A549 (cell line): ENCODE results near the gene MRPL36. TPM values are rescaled to one million over a fixed set of nuclear protein-coding genes. Genes with fewer than 3 reads are reported as not detected.

Experiments
- ATAC-seq, 2 experiments: fragments of 200-7000 bp in 1 of 2; fragments of >200 bp in 1 of 2; cut with Nextera tagmentation in 1 of 2; cut with Tn5 transposase in 1 of 2; 3 replicates each; pipeline versions ENCODE4 v1.8.0 to v1.9.1; 2018 to 2020; ENCODE audit warnings: mild to moderate bottlenecking in 1 of 2, moderate library complexity in 1 of 2
- CTCF ChIA-PET: fragments of 300-600 bp; sonication (Branson Sonifier 250); formaldehyde crosslinking; extraction: SDS; loops from one replicate; lab custom pipeline; 2021; ENCODE audit warnings: antibody characterized with exemption, inconsistent platforms; lab: Yijun Ruan, JAX
- POLR2A ChIA-PET: fragments of 350-600 bp; formaldehyde crosslinking; extraction: SDS; loops from one replicate; lab custom pipeline; 2021; ENCODE audit warnings: antibody characterized with exemption, inconsistent platforms; lab: Yijun Ruan, JAX
- DNase-seq, 2 experiments: peaks; one replicate each; pipeline versions ENCODE4 v3.0.0 to v3.0.0-alpha.2; 2011 to 2016; ENCODE audit warnings: low read depth in 1 of 2, low spot score in 1 of 2
- FAIRE-seq: peaks from 2 replicates; lab custom pipeline; 2011; peaks lifted over from hg19 to GRCh38; lab: Jason Lieb, UNC
- H3K27ac ChIP-seq, 2 experiments: fragments of >200 bp; sonication (Bioruptor Twin); formaldehyde crosslinking; 3 replicates each; pipeline ENCODE4 v1.5.1; 2016 to 2017
- H3K4me1 ChIP-seq: fragments of >200 bp; sonication (Bioruptor Twin); formaldehyde crosslinking; 3 replicates; pipeline ENCODE4 v1.6.1; 2016
- H3K4me2 ChIP-seq: fragments of >200 bp; sonication (Bioruptor Twin); formaldehyde crosslinking; 3 replicates; pipeline ENCODE4 v1.6.1; 2016
- H3K4me3 ChIP-seq: fragments of >200 bp; sonication (Bioruptor Twin); formaldehyde crosslinking; 3 replicates; pipeline ENCODE4 v1.5.1; 2016
- H3K9me3 ChIP-seq: fragments of >200 bp; sonication (Bioruptor Twin); formaldehyde crosslinking; 3 replicates; pipeline ENCODE4 v1.6.1; 2016
- CBX2 ChIP-seq: fragments of 200-600 bp; sonication (generic); IDR thresholded peaks from 2 replicates; pipeline ENCODE4 v1.6.1; 2016; ENCODE audit warnings: low read depth, mild to moderate bottlenecking, borderline replicate concordance
- CHD2 ChIP-seq: fragments of 150-350 bp; IDR thresholded peaks from 2 replicates; pipeline ENCODE4 v1.6.1; 2014; ENCODE audit warnings: low read length; ENCODE audit not compliant: partially characterized antibody
- EP300 ChIP-seq, 2 experiments: fragments of >200 bp; sonication (Bioruptor Twin); formaldehyde crosslinking; IDR thresholded peaks; 2 replicates in 1 of 2; 3 replicates in 1 of 2; pipeline ENCODE4 v1.6.1; 2016 to 2017
- ESRRA ChIP-seq: fragments of 150-350 bp; IDR thresholded peaks from 2 replicates; pipeline ENCODE4 v1.6.1; 2014; ENCODE audit warnings: mild to moderate bottlenecking, low read length, borderline replicate concordance
- FOSL2 ChIP-seq, 2 experiments: fragments of 450-650 bp in 1 of 2; fragments of >200 bp in 1 of 2; sonication (Bioruptor Twin) in 1 of 2; formaldehyde crosslinking; IDR thresholded peaks; 2 replicates each; pipeline versions ENCODE4 v1.5.0 to v1.6.1; 2016 to 2020; ENCODE audit warnings: mild to moderate bottlenecking in 1 of 2, moderate library complexity in 1 of 2
- HDAC2 ChIP-seq: fragments of 200-600 bp; sonication (generic); IDR thresholded peaks from 2 replicates; pipeline ENCODE4 v1.6.1; 2016
- JUN ChIP-seq, 2 experiments: fragments of >200 bp; sonication (Bioruptor Twin); formaldehyde crosslinking; IDR thresholded peaks; 2 replicates in 1 of 2; 3 replicates in 1 of 2; pipeline ENCODE4 v1.6.1; 2016 to 2017
- JUNB ChIP-seq: fragments of >200 bp; sonication (Bioruptor Twin); formaldehyde crosslinking; IDR thresholded peaks from 2 replicates; pipeline ENCODE4 v1.6.1; 2016
- MYC ChIP-seq: IDR thresholded peaks from 2 replicates; pipeline ENCODE4 v1.6.1; 2012; ENCODE audit warnings: mild to moderate bottlenecking, inconsistent platforms, low read length, improper control_type of control experiment, borderline replicate concordance
- NPAS2 ChIP-seq: fragments of 250-450 bp; sonication (Bioruptor Pico); IDR thresholded peaks from 2 replicates; pipeline ENCODE4 v1.8.0; 2022; ENCODE audit warnings: mild to moderate bottlenecking, moderate library complexity, borderline replicate concordance
- POLR2A ChIP-seq: IDR thresholded peaks from 2 replicates; pipeline ENCODE4 v1.6.1; 2012; ENCODE audit warnings: mild to moderate bottlenecking, low read length
- POLR2AphosphoS2 ChIP-seq: conservative IDR thresholded peaks from 2 replicates; pipeline ENCODE4 v1.6.1; 2012; ENCODE audit warnings: low read length, improper control_type of control experiment, inconsistent platforms
- RAD21 ChIP-seq, 2 experiments: fragments of >200 bp in 1 of 2; sonication (Bioruptor Twin) in 1 of 2; formaldehyde crosslinking in 1 of 2; IDR thresholded peaks in 1 of 2; conservative IDR thresholded peaks in 1 of 2; 2 replicates in 1 of 2; 3 replicates in 1 of 2; pipeline ENCODE4 v1.6.1; 2012 to 2018; ENCODE audit warnings: inconsistent platforms in 1 of 2
- RARB ChIP-seq: fragments of 250-450 bp; sonication (Bioruptor Pico); IDR thresholded peaks from 2 replicates; pipeline ENCODE4 v1.8.0; 2021; ENCODE audit warnings: mild to moderate bottlenecking, moderate library complexity
- ZSCAN20 ChIP-seq: fragments of 250-450 bp; sonication (Bioruptor Pico); IDR thresholded peaks from 2 replicates; pipeline ENCODE4 v1.8.0; 2022; ENCODE audit warnings: mild to moderate bottlenecking, moderate library complexity
- whole genome bisulfite sequencing: methylation state at CpG from one replicate; pipeline ENCODE4 v1.1.6; 2017; ENCODE audit errors: missing lambda C conversion rate; 5-methylcytosine and 5-hydroxymethylcytosine counted together
- polyA plus RNA-seq, 4 experiments: library from polyadenylated mRNA; depleted of rRNA in 3 of 4; stranded (reverse); fragments of >200 nt; fragmentation: RNase III in 1 of 4; extraction: RNeasy Plus Mini Kit Qiagen cat#74134 plus additional on column Dnase treatment in 1 of 4; gene quantifications; 2 replicates in 3 of 4; 3 replicates in 1 of 4; pipeline ENCODE4 v1.2.3, GENCODE V29; 2011 to 2017
- TF ChIP-seq, protein P1 (sequence below): fragments of 250-450 bp; sonication (Bioruptor Pico); IDR thresholded peaks from 2 replicates; pipeline ENCODE4 v1.5.0; 2020; ENCODE audit warnings: low read depth, mild to moderate bottlenecking, moderate library complexity
- TF ChIP-seq, protein P2 (sequence below): IDR thresholded peaks from 2 replicates; pipeline ENCODE4 v1.6.1; 2012
- TF ChIP-seq, protein P3 (sequence below): fragments of >200 bp; sonication (Bioruptor Twin); formaldehyde crosslinking; IDR thresholded peaks from 3 replicates; pipeline ENCODE4 v1.5.1; 2016
- TF ChIP-seq, protein P4 (sequence below): fragments of 150-350 bp; IDR thresholded peaks from 2 replicates; pipeline ENCODE4 v1.6.1; 2014; ENCODE audit warnings: low read depth, mild to moderate bottlenecking, low read length

MRPL36 gene
- polyA plus RNA-seq, 2 of the 4 experiments (the other 2 are of a cell fraction): 114 to 127 TPM

DNA sequence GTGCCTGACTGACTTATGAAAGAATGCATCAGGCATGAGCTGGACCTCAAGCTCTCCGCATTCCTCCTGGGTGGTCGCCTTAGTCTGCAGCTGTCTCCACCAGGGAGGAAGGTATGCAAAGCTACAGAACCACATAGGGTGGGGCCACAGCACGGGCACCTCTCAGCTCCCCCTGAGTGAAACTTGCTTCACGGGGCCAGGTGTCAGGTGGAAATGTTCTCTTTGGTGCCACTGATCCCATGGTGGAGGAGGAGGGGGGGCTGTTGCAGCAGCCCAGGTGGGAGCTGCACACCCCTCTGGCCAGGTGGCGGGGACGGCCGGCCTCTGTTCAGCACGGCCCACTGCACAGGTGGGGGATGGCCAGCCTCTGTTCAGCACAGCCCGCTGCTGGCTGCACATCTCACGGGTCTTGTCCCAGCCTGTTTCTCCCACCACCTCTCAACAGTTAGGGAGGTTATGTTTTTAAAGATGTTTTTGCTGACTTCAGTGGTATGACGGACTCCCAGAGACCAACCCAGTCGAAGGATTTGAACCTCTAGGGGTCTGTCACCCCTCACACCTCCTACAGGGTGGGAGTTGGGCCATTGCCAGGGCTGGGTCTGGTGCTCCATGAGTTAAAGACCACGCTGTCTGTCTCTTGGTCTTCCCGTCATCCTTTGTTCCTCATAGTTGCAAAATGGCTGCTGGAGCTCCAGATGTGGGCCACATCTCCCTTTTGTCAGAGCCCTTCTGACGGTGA, 34.3 kb downstream of the MRPL36 start:
- no peak overlapping the region for H3K4me3 ChIP-seq
- POLR2A ChIA-PET: no interaction called here
- ATAC-seq: no peak
- H3K27ac ChIP-seq: no peak overlapping the region
- TF ChIP-seq FOSL2 (IDR thresholded peaks at IDR 0.05) (no peak), FOSL2 (CRISPR knock-in tag; IDR thresholded peaks at IDR 0.05) (no peak), POLR2A (no peak), CBX2 (no peak), MYC (no peak), ESRRA (no peak), EP300 (IDR thresholded peaks at IDR 0.05) (no peak), CHD2 (no peak)
- TF ChIP-seq, protein P1, sequence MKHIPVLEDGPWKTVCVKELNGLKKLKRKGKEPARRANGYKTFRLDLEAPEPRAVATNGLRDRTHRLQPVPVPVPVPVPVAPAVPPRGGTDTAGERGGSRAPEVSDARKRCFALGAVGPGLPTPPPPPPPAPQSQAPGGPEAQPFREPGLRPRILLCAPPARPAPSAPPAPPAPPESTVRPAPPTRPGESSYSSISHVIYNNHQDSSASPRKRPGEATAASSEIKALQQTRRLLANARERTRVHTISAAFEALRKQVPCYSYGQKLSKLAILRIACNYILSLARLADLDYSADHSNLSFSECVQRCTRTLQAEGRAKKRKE: no peak
- TF ChIP-seq, protein P2, sequence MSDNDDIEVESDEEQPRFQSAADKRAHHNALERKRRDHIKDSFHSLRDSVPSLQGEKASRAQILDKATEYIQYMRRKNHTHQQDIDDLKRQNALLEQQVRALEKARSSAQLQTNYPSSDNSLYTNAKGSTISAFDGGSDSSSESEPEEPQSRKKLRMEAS: no peak
- TF ChIP-seq, protein P3, sequence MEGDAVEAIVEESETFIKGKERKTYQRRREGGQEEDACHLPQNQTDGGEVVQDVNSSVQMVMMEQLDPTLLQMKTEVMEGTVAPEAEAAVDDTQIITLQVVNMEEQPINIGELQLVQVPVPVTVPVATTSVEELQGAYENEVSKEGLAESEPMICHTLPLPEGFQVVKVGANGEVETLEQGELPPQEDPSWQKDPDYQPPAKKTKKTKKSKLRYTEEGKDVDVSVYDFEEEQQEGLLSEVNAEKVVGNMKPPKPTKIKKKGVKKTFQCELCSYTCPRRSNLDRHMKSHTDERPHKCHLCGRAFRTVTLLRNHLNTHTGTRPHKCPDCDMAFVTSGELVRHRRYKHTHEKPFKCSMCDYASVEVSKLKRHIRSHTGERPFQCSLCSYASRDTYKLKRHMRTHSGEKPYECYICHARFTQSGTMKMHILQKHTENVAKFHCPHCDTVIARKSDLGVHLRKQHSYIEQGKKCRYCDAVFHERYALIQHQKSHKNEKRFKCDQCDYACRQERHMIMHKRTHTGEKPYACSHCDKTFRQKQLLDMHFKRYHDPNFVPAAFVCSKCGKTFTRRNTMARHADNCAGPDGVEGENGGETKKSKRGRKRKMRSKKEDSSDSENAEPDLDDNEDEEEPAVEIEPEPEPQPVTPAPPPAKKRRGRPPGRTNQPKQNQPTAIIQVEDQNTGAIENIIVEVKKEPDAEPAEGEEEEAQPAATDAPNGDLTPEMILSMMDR: no peak
- TF ChIP-seq, all 56 proteins: peak for 0
- Histone ChIP-seq H3K4me2 (no peak overlapping the region), H3K4me1 (no peaks in the 10 kb centered on the region), H3K9me3 (no peaks in the 10 kb centered on the region)
- DNase-seq: no peak
- CTCF ChIA-PET: interaction anchor here (1.0 to 4.4 kb wide), 6 partner anchors 11 to 275 kb away, joined by 3 to 21 read pairs (median 5); no protein-coding TSS in a partner anchor
- FAIRE-seq: no peak
- 43% methylated on average over 8 of the region's 15 CpGs for WGBS

DNA sequence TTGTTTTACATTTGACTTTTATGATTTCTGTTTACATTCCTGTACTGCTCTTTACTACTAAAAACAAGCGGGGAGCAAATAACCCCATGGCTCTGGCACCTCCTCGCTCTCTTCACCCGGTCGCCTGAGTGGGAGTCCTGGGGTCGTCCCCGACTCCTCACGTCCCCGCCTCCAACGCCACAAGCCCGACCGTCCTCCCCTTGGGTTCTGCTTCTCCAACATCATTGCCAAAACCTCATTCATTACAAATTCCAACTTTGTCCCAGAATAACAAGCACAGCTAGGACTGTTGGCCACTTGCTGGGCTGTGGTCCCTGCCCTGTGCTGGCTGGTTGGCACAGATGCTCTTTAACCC, 35.1 kb downstream of the MRPL36 start:
- CTCF ChIA-PET: interaction anchor here (1.0 to 4.4 kb wide), 11 partner anchors 9 to 275 kb away, joined by 3 to 21 read pairs (median 4); no protein-coding TSS in a partner anchor
- POLR2A ChIA-PET: interaction anchor here (1.5 kb wide), 1 partner anchor 36 kb away, joined by 3 read pairs; no protein-coding TSS in a partner anchor
- 74% methylated on average over 11 of the region's 11 CpGs for WGBS

DNA sequence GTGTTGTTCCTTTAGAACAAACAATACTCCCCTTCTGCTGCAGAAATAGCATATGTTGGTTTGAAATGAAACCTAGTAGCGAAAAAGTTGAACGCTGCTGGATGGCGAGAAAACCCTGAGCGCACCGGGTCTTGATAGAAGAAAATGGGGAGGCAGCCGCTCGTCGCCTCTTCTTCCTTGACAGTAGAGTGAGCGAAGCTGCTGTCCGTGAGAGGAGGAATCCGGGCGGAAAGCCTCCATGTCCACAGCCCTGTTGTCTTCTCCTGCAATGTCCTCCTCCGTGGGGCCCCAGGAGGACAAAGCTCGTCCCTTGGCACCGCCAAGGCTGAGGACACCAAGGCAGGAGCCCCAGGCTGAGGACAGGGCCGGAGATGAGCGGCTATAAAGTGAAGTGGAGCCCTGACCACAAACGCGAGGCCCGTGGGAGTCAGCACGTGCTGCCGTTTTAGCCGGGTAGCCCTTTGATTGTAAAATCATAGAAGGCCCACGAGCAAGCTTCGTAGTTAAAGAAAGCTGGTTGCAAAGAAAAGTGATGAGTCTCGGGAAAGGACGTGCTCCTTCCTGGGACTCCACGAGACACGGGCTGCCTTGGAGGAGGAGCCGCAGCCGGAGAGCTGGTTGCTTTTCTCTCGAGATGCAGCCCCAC, 35.6 kb downstream of the MRPL36 start:
- DNase-seq: no peak
- Histone ChIP-seq H3K9me3 (no peaks in the 10 kb centered on the region), H3K27ac (no peak overlapping the region), H3K4me1 (no peaks in the 10 kb centered on the region), H3K4me2 (no peak overlapping the region), H3K4me3 (no peak overlapping the region)
- 55% methylated on average over 32 of the region's 32 CpGs for WGBS
- no peak for TF ChIP-seq RAD21 (conservative IDR thresholded peaks at IDR 0.05 in 1 of 2, IDR thresholded peaks at IDR 0.05 in 1 of 2)
- TF ChIP-seq, protein P3: peak; percentile 10; the same call in 1 of the 3 replicates
- peak in 1 of 2 experiments; percentile 13; a peak in 2 of 6 replicates for ATAC-seq
- FAIRE-seq: no peak
- CTCF ChIA-PET: interaction anchor here (0.8 to 4.4 kb wide), 19 partner anchors 9 to 278 kb away, joined by 3 to 21 read pairs (median 5); no protein-coding TSS in a partner anchor
- POLR2A ChIA-PET: interaction anchor here (1.5 kb wide), 1 partner anchor 36 kb away, joined by 3 read pairs; no protein-coding TSS in a partner anchor

More for the DNA sequence above, 35.1 kb downstream of the MRPL36 start:
- ATAC-seq: no peak
- no peak for TF ChIP-seq JUN (IDR thresholded peaks at IDR 0.05)
- TF ChIP-seq RARB (CRISPR knock-in tag): no peak
- TF ChIP-seq NPAS2: no peak
- TF ChIP-seq HDAC2: no peak
- TF ChIP-seq, protein P4, sequence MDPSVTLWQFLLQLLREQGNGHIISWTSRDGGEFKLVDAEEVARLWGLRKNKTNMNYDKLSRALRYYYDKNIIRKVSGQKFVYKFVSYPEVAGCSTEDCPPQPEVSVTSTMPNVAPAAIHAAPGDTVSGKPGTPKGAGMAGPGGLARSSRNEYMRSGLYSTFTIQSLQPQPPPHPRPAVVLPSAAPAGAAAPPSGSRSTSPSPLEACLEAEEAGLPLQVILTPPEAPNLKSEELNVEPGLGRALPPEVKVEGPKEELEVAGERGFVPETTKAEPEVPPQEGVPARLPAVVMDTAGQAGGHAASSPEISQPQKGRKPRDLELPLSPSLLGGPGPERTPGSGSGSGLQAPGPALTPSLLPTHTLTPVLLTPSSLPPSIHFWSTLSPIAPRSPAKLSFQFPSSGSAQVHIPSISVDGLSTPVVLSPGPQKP: no peak
- TF ChIP-seq JUNB: no peak
- TF ChIP-seq POLR2AphosphoS2: no peak
- TF ChIP-seq ZSCAN20 (CRISPR knock-in tag): no peak
- TF ChIP-seq, all 56 proteins: peak for 0
- Histone ChIP-seq H3K4me1 (no peaks in the 10 kb centered on the region), H3K4me3 (no peak overlapping the region), H3K9me3 (no peaks in the 10 kb centered on the region), H3K27ac (no peak overlapping the region), H3K4me2 (no peak overlapping the region)
- DNase-seq (no peak), FAIRE-seq (no peak)
